Measurements from ENCODE around the gene LSM12.
A peak's percentile ranks its signal among the peaks of the same experiment; 100 is the strongest.
"Not testable (repeated sequence)": the region's sequence is repeated elsewhere in the genome, so short reads cannot be mapped to it uniquely, and the experiment has no call there.

LSM12 gene

DNA sequence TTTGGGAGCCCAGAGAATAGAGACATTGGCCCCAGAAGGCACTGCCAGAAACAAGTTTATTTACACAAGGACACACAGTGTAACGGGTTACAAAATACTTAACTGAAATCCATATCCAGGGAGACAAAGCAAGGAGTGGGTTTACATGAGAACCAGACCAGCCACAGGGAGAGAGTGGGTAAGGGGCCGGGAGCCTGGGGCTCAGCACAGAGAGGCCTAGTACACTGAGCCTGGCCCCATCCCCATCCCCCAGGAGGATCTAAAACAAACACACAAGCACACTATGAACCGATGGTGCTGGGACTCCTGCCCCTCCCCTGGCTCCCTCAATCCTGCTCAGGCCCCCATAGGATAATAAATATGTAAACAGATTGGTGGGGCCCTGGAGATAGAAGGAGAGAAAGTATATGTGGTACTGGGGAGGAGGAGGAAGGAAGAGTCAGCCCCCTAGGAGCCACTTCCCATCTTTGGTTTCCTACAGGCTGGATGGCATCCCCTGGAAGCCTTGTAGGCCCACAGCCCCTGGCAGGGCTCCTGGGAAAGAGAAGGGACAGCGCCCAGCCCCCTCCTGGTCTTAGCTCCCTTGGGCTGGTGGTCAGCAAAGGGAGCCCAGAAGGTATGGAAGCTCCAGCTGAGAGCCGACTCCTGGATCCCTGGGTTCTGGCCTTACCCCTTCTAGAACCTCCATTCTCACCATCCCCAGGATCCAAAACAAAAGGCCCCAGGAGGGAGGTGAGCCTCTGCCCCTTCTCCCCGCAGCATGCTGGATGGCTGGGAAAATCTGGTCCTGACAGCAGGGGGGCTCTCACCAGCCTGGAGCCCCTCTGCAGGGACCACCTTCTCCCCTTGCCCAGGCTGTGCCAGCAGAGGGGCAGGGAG is 10.5 kb upstream of the LSM12 start:
- DNase-seq (ENCODE audit: low spot score), result no peak

DNA sequence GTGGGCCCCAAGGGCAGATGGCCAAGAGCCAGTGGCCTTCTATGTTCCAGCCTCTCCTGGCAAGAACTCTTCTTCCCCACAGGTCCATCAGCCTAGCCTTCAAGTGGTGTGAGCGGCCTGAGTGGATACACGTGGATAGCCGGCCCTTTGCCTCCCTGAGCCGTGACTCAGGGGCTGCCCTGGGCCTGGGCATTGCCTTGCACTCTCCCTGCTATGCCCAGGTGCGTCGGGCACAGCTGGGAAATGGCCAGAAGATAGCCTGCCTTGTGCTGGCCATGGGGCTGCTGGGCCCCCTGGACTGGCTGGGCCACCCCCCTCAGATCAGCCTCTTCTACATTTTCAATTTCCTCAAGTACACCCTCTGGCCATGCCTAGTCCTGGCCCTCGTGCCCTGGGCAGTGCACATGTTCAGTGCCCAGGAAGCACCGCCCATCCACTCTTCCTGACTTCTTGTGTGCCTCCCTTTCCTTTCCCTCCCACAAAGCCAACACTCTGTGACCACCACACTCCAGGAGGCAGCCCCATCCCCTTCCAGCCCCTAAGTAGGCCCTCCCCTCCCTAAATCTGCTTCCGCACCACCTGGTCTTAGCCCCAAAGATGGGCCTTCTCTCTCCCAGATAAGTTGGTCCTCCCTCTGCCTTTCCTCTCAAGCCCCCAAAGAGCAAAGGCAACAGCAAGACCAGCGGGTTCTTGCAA is 9.3 kb upstream of the LSM12 start:
- no peak for DNase-seq (ENCODE audit: low spot score)

DNA sequence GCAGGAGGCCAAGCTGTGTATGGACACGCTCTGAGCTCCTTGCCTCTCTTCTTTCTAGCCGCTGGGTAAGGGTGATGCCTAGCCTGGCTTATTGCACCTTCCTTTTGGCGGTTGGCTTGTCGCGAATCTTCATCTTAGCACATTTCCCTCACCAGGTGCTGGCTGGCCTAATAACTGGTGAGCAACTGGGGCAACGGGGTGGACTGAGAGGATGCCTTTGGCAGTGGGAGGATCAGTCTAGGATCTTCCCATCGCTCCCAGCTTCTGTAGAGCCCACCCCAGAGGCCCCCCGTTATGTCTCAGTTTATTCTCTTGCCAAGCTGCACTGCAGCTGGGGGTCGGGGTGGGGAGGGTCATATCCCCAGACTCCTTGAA is 8.4 kb upstream of the LSM12 start:
- no peak for DNase-seq (ENCODE audit: low spot score)

DNA sequence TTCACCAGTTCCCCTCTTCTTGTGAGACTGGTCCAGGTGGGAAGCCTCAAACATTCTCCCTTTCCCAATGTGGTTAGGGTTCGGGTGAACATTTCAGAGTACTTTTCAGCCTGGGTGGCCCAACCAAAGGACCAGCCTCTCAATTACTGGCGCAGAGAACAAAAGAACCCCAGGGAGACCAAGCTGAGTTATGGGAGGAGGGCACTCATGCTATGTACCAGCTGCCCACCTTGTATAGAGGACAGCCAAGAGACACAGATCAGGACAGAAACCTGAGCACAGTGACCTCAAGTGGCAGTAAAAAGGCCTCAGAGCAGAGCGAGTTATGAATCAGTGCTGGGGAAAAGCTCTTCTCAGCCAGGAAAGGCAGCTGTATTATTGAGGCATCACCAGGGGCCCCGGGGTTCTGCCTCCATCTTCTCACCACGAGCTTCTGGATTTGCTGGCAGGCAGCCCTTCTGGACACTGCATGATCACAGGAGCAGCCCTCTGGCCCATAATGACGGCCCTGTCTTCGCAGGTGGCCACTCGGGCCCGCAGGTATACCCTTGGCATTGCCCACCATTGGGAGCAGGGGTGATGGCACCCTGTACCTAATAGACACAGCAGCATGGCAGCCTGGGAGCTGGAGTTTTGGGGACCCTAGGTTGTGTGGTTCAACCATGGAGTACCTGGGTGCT is 7.9 kb upstream of the LSM12 start:
- no peak for DNase-seq (ENCODE audit: low spot score)

DNA sequence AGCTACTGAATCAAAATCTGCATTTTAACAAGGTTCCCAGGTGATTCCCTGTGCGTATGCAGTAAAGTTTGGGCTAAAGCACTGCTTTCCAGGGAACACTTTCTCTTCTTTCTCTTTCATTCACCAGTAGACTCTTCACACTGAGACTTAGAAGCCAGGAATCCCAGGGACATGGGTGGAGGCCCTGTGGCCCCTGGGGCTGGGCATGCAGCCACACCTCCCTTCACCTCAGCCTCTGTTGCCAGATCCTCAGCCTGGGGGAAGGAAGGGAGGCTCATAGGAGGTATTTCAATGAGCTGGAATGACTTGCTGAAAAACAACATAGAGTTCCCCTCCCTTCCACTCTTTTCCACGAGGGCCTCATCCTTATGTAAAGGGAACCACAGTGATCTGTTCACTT is 5.3 kb upstream of the LSM12 start:
- DNase-seq (ENCODE audit: low spot score), result no peak

DNA sequence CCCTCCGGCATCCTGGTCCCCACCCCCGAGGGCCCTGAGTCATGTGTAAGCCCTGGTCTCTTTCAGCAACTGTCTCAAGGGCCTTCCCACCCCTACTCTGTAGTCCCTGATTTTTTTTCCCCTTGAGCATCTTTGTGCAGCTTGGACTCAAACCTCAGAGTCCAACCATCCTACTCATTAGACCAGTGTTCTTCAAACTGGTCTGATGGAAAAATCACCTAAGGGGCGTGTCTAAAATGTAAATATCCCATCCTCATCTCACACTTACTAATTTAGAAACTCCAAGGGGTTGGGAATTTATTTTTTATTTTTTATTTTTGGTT is 4.7 kb upstream of the LSM12 start:
- DNase-seq (ENCODE audit: low spot score), result no peak

DNA sequence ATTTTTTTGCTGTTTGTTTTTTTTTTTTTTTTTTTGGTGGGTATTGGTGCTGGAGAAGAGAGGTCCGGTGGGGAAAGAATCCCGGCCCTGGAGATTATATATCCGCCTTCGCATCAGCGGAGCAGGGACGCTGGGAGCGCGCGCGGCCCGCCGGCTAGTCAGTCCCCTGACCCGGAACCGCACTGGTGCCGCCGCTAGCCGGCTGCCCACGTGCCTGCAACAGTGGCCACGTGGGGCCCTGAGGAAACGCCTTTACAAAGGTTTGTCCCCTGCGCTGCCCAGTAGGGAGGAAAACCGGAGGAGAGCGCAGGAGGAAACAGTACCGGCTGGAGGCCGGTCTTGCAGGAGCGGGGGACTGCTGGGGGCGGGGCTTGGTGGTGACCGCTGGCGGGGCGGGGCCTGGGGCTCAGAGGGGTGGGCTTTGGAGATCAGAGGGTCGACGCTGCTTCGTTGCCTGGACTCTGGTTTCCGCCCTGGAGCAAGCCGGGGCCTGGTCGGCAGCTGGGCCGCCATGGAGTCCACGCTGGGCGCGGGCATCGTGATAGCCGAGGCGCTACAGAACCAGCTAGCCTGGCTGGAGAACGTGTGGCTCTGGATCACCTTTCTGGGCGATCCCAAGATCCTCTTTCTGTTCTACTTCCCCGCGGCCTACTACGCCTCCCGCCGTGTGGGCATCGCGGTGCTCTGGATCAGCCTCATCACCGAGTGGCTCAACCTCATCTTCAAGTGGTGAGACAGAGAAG is 4.2 kb upstream of the LSM12 start, which contains the start of gene G6PC3:
TSS of gene G6PC3 (plus strand) at position 281 of the 743 bp plus-strand sequence. CDS start at position 512, 231 bp downstream.
- DNase-seq (ENCODE audit: low spot score), result peak; percentile 86

DNA sequence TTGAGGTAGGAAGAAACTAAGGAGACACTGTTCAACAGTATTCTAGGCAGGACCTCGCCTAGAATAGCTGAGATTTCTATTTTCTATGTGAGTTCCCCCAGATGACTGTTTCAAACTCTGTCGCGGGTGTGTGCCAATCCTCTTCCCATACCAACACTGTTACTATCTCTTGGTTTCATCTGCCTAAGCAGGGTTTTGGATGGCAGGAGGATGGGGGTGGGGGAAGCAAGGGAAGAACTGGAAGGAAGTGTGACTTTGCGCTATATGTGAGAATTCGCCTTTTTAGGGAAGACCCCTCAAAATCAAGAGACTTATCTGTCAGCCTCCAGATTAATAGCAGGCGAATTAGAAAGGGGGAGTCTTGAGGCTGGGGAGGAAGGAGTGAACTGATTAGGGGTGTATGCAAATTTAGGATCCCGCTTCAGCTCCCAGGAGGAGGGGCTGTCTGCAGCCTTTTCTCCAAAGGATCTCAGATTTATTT is 3.5 kb upstream of the LSM12 start:
- DNase-seq (ENCODE audit: low spot score), result peak; percentile 18

DNA sequence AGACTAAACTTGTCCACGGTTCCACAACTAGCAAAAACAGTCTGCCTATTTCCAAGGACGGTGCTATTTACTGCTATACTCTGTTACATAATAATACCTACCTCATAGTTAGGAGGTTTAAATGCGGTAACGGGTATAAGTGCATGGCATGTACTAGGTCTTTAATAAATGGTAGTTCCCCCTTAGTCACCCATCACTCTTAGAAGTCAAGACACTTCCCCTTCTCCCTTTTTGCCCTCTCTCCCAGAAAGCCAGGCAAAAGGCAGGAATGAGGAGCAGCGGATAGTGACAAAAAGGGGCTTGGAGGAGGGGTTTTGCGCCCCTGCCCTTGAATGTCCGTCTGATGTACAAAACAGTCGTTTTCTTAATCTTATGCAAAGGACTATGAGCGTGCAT is 1.1 kb upstream of the LSM12 start:
- DNase-seq (ENCODE audit: low spot score), result no peak

DNA sequence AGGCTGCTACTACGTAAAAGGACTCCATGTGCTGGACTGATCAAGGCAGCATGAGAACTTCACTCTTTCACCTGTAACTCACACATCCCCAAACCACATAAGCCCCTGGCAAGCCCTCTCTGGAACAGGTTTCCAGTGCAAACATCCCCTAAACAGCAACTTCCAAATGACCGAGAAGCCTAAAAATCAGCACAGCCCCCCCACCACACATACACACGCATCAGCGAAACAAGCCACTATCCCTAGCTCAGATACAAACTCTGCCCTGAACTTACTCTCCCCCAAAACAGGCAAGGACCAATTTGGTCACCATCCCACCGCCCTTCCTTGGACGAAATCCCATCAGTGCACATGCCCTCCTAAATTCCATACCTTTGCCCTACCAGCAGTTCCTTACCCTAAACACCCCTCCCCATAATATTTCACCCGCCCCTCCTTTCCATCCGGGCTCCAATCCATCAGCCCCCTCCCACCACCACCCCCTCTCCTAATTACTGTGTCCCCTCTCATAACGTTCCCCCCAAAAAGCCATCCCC is 735 bp downstream of the LSM12 start:
- DNase-seq (ENCODE audit: low spot score), result peak; percentile 20

DNA sequence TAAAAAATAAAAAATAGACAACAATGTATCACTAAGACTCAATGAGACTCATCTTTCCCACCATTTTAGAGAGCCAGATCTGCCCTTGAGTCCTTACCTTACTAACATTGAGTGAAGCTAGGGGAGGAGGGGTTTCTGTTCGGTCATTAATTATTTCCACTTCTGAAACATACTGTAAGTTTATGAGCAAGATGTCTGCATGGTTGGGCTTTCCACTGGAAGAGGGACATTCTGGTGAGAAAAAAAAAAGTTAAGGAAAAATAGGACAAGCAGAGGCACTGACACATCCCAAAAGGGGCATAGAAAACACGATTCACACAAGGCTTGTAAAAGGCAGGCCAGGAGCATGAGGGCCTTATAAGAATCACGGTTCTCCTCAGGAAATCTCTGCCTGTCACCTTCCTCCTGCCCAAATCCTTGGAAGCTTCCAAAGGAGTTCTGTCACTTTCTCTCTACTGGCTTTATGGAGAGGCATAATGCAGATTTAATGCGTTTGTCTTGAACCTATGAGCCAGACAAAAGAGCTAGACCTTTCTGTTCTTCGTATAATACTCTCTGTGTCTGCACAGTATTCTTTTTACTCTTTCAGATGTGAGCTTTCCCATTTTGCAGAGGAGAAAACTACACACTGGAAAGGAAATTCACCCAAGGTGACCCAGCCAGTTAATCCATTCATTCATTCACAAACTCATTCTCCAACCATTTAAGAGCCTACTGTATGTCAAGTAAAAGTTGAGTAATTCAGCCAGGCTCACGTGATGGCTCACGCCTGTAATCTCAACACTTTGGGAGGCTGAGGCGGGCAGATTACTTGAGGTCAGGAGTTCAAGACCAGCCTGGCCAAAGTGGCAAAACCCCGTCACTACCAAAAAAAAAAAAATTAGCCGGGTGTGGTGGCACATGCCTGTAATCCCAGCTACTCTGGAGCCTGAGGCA is 2.5 kb downstream of the LSM12 start:
- no peak for DNase-seq (ENCODE audit: low spot score)

DNA sequence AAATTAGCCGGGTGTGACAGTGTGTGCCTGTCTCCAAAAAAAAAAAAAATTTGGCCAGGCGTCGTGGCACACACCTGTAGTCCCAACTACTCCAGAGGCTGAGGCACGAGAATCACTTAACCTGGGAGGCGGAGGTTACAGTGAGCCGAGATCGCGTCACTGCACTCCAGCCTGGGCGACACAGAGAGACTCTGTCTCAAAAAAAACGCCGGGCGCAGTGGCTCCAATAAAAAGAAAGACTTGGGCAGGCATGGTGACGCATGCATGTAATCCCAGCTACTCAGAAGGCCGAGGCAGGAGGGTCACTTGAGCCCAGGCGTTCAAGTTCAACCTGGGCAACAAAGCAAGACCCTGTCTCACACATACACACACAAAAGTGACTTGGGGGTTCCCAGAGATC is 3.6 kb downstream of the LSM12 start:
- DNase-seq (ENCODE audit: low spot score), result no peak

DNA sequence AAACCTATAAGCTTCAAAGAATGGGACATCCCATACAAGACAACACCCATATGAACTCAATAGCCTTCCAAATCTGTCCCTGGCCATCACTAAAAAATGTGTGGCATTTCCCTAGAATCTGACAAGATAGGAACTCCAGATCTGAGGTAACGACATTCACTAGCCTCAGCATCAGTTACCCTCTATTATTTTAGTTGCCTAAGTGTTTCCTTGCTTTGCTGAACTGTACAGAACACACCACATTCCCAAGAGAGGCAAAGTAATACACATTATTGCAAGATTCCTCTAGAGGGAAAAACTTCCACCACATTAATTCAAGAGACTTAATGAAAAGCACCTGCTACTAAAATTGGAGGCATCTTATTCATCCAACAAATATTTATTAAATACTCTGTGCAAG is 5.0 kb downstream of the LSM12 start:
- DNase-seq (ENCODE audit: low spot score), result no peak

DNA sequence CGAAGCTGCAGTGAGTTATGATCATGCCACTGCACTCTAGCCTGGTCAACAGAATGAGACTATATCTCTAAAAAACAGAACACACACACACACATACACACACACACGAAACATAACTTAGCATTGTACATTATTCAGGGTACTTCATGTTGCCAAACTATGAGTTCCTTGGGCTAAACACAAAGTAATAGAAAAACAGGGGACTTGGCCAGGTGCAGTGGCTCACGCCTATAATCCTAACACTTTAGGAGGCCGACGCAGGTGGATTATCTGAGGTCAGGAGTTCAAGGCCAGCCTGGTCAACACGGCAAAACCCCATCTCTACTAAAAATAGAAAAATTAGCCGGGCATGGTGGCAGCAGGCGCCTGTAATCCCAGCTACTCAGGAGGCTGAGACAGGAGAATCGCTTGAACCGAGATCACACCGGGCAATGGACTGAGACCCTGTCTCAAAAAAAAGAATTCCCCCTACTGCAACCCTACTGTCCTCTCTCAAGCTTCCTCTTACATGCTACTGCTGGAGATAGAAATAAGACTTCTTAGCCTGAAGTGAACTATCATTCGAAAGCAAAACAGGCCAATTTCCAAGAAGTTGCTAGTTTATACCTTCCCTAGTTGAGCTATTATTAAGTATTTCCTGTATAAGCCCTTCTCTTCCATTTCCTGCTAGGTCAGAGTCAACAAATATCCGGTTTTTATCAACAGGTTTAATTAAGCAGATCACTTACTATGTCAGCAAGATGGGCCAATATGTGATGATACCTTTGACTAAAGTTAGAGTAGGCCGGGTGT is 7.2 kb downstream of the LSM12 start:
- DNase-seq (ENCODE audit: low spot score), result no peak

DNA sequence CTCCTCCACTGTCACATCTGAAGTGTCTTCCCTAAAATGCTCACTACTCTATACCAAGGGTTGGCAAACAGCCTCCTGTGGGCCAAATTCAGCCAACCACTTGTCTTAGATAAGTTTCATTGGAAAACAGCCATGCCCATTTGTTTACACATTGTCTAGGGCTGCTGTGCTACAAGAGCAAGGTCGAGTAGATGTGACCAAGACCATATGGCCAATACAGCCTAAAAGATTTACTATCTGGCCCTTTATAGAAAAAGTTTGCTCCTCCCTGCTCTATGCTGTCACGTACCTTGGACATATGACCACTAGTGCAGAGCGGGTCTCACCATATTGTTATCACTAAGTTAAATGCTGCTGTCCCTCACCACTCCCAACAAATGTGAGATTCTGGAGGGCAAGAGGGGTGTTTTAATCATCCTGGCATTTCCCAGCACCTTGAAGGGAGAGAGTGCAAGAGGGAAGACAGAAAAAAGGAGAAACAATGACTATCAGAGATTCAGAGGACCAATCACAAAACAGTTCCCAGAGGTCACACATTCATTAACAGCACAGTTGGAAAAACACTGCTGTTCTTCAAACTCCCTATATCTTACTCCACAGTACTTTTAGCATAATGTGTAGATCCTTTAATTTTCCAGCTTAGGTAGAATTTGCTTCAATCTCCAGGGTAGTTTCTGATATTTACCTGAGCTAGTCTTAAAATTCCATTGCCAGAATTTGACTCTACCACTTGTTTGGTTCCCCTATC is 13.2 kb downstream of the LSM12 start:
- DNase-seq (ENCODE audit: low spot score), result no peak

DNA sequence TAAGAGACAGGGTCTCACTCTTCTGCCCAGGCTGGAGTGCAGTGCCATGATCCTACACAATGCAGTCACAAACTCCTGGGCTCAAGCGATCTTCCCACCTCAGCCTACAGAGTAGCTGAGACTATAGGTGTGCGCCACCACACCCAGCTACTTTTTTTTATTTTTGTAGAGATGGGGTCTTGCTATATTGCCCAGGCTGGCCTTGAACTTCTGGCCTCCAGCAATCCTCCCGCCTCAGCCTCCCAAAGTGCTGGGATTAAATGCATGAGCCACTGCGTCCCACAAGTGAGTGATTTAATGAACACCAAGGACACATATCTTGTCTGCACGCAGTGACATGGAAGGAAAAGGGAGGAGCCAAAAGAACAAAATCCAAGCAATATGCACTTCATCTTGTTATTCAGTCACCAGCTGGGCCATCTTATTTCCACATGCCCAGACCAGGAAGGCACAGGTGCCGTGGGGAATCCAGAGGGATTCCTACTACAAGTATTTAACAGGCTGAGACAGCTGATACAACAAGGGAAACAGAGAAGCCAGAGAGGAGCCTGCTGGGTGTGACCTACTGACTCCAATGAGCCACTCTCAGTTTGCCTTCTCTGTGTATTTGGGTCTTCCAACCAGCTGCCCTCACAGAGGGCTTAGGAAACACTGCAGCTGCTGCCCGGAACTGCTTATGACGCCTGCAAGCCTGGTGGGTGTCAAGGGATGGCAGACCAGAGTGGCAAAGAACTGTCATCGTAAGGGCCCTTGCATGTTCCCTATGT is 17.0 kb downstream of the LSM12 start:
- no peak for DNase-seq (ENCODE audit: low spot score)

DNA sequence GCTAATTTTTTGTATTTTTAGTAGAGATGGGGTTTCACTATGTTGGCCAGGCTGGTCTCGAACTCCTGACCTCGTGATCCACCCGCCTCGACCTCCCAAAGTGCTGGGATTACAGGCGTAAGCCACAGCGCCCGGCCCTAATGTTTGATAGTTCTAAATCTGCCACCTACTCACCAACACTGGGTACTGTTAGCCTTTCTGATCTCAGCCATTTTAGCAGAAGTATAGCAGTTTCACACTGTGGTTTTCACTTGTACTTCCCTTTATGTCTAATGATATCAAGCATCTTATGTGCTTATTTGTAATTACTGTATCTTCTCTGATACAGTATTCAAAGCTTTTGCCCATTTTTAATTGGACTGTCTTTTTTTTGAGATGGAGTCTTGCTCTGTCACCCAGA is 19.6 kb downstream of the LSM12 start:
- not testable (repeated sequence) for DNase-seq (ENCODE audit: low spot score)

DNA sequence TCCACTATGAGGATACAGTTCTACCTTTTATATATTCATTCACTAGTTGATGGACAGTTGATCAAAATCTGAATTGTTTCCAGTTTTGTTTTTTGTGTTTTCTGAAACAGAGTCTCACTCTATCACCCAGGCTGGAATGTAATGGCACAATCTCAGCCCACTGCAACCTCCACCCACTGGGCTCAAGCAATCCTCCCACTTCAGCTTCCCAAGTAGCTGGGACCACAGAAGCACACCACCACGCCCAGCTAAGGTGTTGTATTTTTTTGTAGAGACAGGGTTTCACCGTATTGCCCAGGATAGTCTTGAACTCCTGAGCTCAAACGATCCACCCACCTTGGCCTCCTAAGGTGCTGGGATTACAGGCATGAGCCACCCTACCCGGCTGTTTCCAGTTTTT is 21.0 kb downstream of the LSM12 start:
- DNase-seq (ENCODE audit: low spot score), result no peak
